Activated CD8-positive, alpha-beta memory T cell treated with anti-CD3 and anti-CD28 coated beads, Interleukin-2, amount 10 ng/mL, durations not matched to agents 7 days and 5 days (primary cell): Measurements from ENCODE around the gene PIGM. TPM values are rescaled to one million over a fixed set of nuclear protein-coding genes. Genes with fewer than 3 reads are reported as not detected.

ENCODE experiments used
- ATAC-seq: fragments of 150-1000 bp; cut with Tn5 transposase; one replicate; pipeline ENCODE4 v1.10.0; 2021; ENCODE audit warnings: moderate library complexity
- CTCF ChIA-PET: fragments of 350-600 bp; sonication (Branson Sonifier 250); formaldehyde crosslinking; loops from one replicate; lab custom pipeline; 2021; ENCODE audit warnings: antibody characterized with exemption; lab: Charles Lee
- DNase-seq: peaks from one replicate; pipeline ENCODE4 v3.0.0-alpha.2; 2020
- H3K27ac Mint-ChIP-seq: one replicate; pipeline ENCODE4 v1.8.0; 2021; ENCODE audit warnings: mild to moderate bottlenecking, mixed read lengths
- H3K27me3 Mint-ChIP-seq: one replicate; pipeline ENCODE4 v1.8.0; 2021; ENCODE audit warnings: mixed read lengths
- H3K36me3 Mint-ChIP-seq: one replicate; pipeline ENCODE4 v1.8.0; 2021; ENCODE audit warnings: mild to moderate bottlenecking, mixed read lengths
- H3K4me1 Mint-ChIP-seq: one replicate; pipeline ENCODE4 v1.8.0; 2021; ENCODE audit warnings: mixed read lengths
- H3K4me3 Mint-ChIP-seq: one replicate; pipeline ENCODE4 v1.8.0; 2021; ENCODE audit warnings: mild to moderate bottlenecking, moderate library complexity, mixed read lengths
- H3K9me3 Mint-ChIP-seq: one replicate; pipeline ENCODE4 v1.8.0; 2022; ENCODE audit warnings: low read depth, mixed read lengths
- total RNA-seq, 2 experiments: library from RNA; stranded (reverse); gene quantifications; one replicate each; pipeline ENCODE4 v1.2.3, GENCODE V29; 2021

The PIGM gene
- total RNA-seq, 2 experiments from 2014 or later: 5.3 to 5.9 TPM

DNA sequence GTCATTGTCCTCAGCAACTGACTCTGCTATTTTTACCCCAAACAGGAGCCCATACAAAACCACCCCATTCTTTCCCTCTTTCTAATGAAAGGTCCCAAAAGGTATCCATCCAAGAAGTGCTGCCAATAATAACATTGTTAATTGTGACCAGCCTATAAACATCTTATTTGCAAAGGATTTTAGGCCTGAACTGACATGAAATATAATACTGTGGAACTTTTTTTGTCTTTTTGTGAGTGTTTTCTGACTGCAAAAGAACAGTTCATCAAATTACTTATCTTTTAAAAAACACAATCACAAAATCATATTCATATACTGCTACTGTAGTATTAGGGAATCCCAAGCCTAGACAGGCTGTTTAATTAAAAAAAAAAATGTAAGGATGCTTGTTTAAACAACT, 3.4 kb downstream of the PIGM start:
- no peaks in the 10 kb centered on the region for H3K27me3 Mint-ChIP-seq

DNA sequence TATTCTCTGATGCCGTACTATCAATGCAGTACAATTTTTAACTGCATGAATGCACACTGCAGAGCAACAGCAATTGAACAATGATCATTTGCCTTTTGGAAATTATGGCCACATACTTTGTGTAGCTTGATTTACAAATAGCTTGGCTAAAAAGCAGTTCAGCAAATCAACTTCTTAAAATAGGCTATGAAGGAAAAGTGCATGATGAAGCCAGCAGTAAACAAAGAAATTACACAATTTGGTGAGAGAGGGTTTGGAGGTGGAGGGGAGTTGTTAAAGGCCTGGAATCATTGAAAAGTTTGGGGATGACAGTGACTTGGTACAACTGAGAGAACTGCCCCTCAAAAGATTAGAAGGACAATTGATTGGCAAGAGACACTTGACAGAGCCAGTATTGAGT, 6.5 kb downstream of the PIGM start:
- H3K4me1 Mint-ChIP-seq: peaks cover 20% of the 10 kb centered on the region
- CTCF ChIA-PET: interaction anchor here (0.7 to 2.4 kb wide), 2 partner anchors 18 to 53 kb away, joined by 5 to 8 read pairs; no protein-coding TSS in a partner anchor
- peaks cover 3% of the 10 kb centered on the region for H3K36me3 Mint-ChIP-seq
- no peak overlapping the region for H3K27ac Mint-ChIP-seq
- DNase-seq (no peak), ATAC-seq (no peak)
- H3K4me3 Mint-ChIP-seq: no peak overlapping the region
- H3K27me3 Mint-ChIP-seq: no peaks in the 10 kb centered on the region
- H3K9me3 Mint-ChIP-seq: no peaks in the 10 kb centered on the region

More for the DNA sequence above, 3.4 kb downstream of the PIGM start:
- ATAC-seq (no peak), DNase-seq (no peak)
- peaks cover 3% of the 10 kb centered on the region for H3K36me3 Mint-ChIP-seq
- no peak overlapping the region for H3K27ac Mint-ChIP-seq
- peaks cover 27% of the 10 kb centered on the region for H3K4me1 Mint-ChIP-seq
- no peaks in the 10 kb centered on the region for H3K9me3 Mint-ChIP-seq
- CTCF ChIA-PET: interaction anchor here (1.1 kb wide), 1 partner anchor 58 kb away, joined by 3 read pairs; no protein-coding TSS in a partner anchor
- no peak overlapping the region for H3K4me3 Mint-ChIP-seq

DNA sequence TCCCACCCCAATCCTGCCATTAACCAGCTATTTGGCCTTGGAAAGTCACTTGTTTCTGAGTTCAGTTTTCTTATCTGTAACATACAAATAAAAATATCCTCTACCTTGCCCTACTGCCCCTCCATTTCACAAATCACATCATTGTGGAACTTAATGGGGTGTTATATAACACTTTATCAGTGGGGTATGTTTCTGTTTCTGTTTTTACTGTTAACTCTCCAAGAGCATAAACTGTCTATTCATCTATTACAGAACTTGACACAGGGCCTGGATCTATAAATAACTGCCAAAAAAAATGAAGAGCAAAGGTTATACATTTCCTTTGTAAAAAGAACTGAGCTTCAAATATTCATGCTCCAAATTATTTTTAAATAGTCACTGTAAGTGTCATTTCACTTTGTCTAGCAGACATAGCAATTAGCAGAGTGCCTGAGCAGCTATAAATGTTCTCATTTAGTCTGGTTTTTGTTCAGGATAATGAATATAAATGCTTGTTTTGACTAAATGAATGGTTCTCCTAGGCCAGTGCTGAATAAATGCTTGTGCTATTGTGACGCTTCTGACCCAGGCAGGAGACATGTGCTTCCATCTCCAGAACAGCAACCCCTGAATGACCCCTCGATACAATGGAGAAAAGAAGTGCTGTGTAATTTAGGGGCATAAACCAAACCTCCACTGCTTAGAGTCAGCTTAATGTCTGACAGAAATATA, 7.4 kb downstream of the PIGM start:
- CTCF ChIA-PET: interaction anchor here (1.0 to 10.2 kb wide), 3 partner anchors 17 to 54 kb away, joined by 3 to 111 read pairs (median 8); no protein-coding TSS in a partner anchor
- Mint-ChIP-seq H3K4me3 (no peak overlapping the region), H3K9me3 (no peaks in the 10 kb centered on the region), H3K27me3 (no peaks in the 10 kb centered on the region), H3K4me1 (peaks cover 23% of the 10 kb centered on the region), H3K36me3 (peaks cover 3% of the 10 kb centered on the region), H3K27ac (no peak overlapping the region)
- no peak for DNase-seq
- ATAC-seq: no peak

DNA sequence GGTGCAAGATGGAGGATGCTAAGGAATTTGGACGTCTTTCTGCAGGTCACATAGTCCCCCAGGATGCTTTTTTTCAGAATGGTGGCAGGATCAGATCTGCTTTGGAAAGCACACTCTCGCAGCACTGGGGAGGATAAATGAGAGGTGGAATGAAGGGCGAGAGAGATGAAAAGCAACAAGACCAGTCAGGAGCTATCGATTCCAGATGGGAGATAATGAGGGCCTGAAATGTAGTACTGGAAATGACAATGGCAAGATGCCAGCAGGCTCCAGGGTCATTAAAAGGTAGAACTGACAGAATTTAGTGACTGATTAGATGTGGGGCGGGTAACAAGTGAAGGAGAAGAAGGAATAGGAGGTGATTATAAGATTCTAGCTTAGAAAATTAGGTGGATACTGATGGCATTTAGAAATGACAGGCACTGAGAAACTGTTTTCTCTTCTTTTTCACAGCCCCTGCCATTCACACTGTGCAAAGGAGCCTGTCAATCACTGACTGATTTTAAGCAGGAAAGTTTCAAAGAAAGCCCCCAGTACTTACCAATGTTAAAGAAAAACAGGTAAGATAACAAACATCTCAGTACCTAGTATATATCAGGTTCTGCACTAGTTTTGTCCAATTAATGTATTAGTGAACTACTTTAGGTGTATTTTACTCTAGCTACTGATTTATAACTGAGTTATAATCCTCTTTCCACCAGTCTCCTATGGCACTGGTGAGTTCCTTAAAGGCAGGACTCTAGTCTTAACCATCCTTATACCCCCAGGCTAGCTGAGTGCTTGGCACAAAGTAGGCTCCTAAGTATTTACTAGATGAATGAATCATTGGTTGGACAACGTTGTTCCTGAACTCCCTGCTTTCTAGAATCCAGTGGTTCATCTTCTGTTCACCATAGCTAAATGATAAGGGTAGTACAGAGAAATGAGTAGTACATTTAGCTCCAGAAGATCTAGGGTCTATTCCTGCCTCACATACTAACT, 9.2 kb downstream of the PIGM start:
- CTCF ChIA-PET: interaction anchor here (0.8 to 10.2 kb wide), 4 partner anchors 15 to 56 kb away, joined by 3 to 111 read pairs (median 6); no protein-coding TSS in a partner anchor
- Mint-ChIP-seq H3K4me3 (no peak overlapping the region), H3K27ac (no peak overlapping the region), H3K36me3 (peaks cover 3% of the 10 kb centered on the region), H3K27me3 (no peaks in the 10 kb centered on the region), H3K4me1 (peaks cover 28% of the 10 kb centered on the region), H3K9me3 (no peaks in the 10 kb centered on the region)
- no peak for ATAC-seq
- no peak for DNase-seq

DNA sequence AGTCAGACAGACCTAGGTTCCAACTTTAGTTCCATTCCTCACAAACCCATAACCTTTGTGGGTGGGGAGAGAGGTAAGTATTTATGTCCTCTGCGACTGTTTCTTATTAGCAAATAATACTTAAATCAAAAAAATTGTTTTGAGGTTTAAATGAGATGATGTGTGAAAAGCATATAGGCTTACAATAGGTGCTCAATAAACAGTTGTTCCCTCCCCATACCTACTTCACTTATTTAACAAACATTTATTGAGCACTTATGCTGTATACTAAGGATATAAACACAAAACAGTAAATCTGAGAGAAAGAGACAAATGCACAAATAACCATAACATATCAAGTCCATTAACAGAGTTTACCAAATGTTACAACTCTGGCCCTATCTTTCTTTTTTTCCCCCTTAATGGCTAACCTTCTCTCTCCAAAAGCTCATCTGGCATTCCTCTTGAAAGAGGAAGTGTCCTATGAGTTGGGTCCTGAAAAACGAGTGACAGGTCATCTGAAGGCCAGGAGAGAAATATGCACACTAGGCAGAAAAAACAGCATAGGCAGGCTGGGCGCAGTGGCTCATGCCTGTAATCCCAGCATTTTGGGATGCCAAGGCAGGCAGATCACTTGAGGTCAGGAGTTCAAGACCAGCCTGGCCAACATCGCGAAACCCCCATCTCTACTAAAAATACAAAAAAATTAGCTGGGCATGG, 10.3 kb downstream of the PIGM start:
- DNase-seq (no peak), ATAC-seq (no peak)
- CTCF ChIA-PET: interaction anchor here (10.2 kb wide), 1 partner anchor 14 kb away, joined by 111 read pairs; no protein-coding TSS in a partner anchor
- Mint-ChIP-seq H3K4me1 (peaks cover 28% of the 10 kb centered on the region), H3K27ac (no peak overlapping the region), H3K36me3 (no peaks in the 10 kb centered on the region), H3K4me3 (no peak overlapping the region), H3K27me3 (no peaks in the 10 kb centered on the region), H3K9me3 (no peaks in the 10 kb centered on the region)

- Mint-ChIP-seq H3K4me1 (peaks cover 28% of the 10 kb centered on the region), H3K9me3 (no peaks in the 10 kb centered on the region), H3K27ac (no peak overlapping the region), H3K36me3 (no peaks in the 10 kb centered on the region), H3K27me3 (no peaks in the 10 kb centered on the region), H3K4me3 (no peak overlapping the region)
- CTCF ChIA-PET: interaction anchor here (1.2 to 10.2 kb wide), 3 partner anchors 11 to 58 kb away, joined by 3 to 111 read pairs (median 4); no protein-coding TSS in a partner anchor
- DNase-seq (no peak), ATAC-seq (no peak)
These were observed 11.6 kb downstream of the PIGM start for GRCh38 chr1:160020196-160020595.

DNA sequence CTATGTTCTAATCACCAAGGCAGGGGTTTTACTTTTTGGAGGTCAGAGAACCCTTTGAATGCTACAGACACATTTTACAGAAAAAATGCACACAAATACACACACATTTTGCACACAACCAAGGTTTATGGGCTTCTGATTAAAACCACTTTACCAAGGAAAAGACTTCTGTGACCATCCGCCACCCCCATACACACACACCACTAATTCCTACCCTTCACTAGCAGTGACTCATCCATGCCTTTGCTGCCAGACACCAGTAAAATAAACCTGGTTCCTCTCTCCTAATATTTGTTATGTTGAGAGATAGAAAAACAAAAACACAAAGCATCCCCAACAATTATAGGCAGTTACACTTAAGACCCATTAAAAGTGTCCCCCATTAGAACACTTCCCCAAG, 12.9 kb downstream of the PIGM start:
- peaks cover 28% of the 10 kb centered on the region for H3K4me1 Mint-ChIP-seq
- ATAC-seq: peak; percentile 45
- no peaks in the 10 kb centered on the region for H3K27me3 Mint-ChIP-seq
- no peak overlapping the region for H3K4me3 Mint-ChIP-seq
- CTCF ChIA-PET: interaction anchor here (1.1 to 10.2 kb wide), 4 partner anchors 11 to 93 kb away, joined by 3 to 111 read pairs (median 3); no protein-coding TSS in a partner anchor
- peak overlapping the region; percentile 14 for H3K27ac Mint-ChIP-seq
- DNase-seq: no peak
- H3K9me3 Mint-ChIP-seq: no peaks in the 10 kb centered on the region
- no peaks in the 10 kb centered on the region for H3K36me3 Mint-ChIP-seq

- H3K9me3 Mint-ChIP-seq: no peaks in the 10 kb centered on the region
- ATAC-seq (no peak), DNase-seq (no peak)
- H3K4me1 Mint-ChIP-seq: peaks cover 28% of the 10 kb centered on the region
- H3K27ac Mint-ChIP-seq: no peak overlapping the region
- no peaks in the 10 kb centered on the region for H3K27me3 Mint-ChIP-seq
- CTCF ChIA-PET: interaction anchor here (1.1 to 10.2 kb wide), 3 partner anchors 11 to 92 kb away, joined by 3 to 111 read pairs (median 3); no protein-coding TSS in a partner anchor
- H3K4me3 Mint-ChIP-seq: no peak overlapping the region
- H3K36me3 Mint-ChIP-seq: no peaks in the 10 kb centered on the region
These were observed 13.4 kb downstream of the PIGM start for GRCh38 chr1:160018347-160018746.

GRCh38 chr1:160017592-160017991, 14.2 kb downstream of the PIGM start:
- CTCF ChIA-PET: interaction anchor here (1.2 to 10.2 kb wide), 3 partner anchors 10 to 126 kb away, joined by 3 to 111 read pairs (median 11); no protein-coding TSS in a partner anchor
- no peak for ATAC-seq
- H3K9me3 Mint-ChIP-seq: no peaks in the 10 kb centered on the region
- peaks cover 28% of the 10 kb centered on the region for H3K4me1 Mint-ChIP-seq
- H3K27me3 Mint-ChIP-seq: no peaks in the 10 kb centered on the region
- H3K4me3 Mint-ChIP-seq: no peak overlapping the region
- DNase-seq: no peak
- H3K36me3 Mint-ChIP-seq: no peaks in the 10 kb centered on the region
- H3K27ac Mint-ChIP-seq: no peak overlapping the region

DNA sequence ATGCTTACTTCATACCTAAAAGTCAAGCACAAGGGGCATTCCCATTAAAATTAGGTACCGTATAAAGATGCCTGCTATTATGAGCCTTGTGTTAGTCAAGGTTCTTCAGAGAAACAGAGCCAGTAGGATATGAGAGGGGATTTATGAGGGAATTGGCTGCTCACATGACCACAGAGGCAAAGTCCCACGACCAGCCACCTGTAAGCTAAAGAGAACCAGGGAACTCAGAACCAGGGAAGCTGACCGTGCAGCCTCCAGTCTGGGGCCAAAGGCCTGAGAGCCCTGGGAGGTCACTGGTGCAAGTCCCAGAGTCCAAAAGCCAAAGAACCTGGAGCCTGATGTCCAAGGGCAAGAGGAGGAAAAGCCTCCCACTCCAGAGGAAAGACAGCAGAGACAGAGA, 20.0 kb downstream of the PIGM start:
- peaks cover 26% of the 10 kb centered on the region for H3K27me3 Mint-ChIP-seq
- H3K4me3 Mint-ChIP-seq: no peak overlapping the region
- no peaks in the 10 kb centered on the region for H3K4me1 Mint-ChIP-seq
- ATAC-seq (no peak), DNase-seq (no peak)
- CTCF ChIA-PET: no interaction called here
- H3K9me3 Mint-ChIP-seq: no peaks in the 10 kb centered on the region
- H3K36me3 Mint-ChIP-seq: no peaks in the 10 kb centered on the region
- no peak overlapping the region for H3K27ac Mint-ChIP-seq

DNA sequence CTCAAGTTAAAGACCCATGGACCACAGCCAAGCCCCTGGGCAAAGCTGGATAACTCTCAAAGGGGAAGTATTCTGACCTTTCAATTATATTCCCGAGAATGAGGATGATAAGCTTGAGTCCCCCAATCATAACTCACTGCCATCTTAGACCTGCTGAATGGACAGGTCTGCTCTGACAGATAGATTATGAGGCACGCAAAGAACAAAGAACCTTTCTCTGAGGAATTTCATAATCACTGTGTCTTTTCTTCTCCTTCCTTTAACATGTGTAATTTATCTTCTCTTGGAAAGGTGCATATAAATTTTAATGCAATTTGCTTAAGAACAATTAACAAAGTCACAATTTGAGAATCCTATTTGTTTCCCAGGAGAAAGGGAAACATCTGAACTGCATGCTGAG, 22.0 kb downstream of the PIGM start:
- no peaks in the 10 kb centered on the region for H3K36me3 Mint-ChIP-seq
- no peaks in the 10 kb centered on the region for H3K9me3 Mint-ChIP-seq
- no peak overlapping the region for H3K27ac Mint-ChIP-seq
- no peaks in the 10 kb centered on the region for H3K4me1 Mint-ChIP-seq
- DNase-seq (no peak), ATAC-seq (no peak)
- CTCF ChIA-PET: interaction anchor here (1.1 to 11.2 kb wide), 9 partner anchors 10 to 210 kb away, joined by 3 to 228 read pairs (median 21); partner anchors contain the start of genes PIGM and TAGLN2
- peaks cover 26% of the 10 kb centered on the region for H3K27me3 Mint-ChIP-seq
- H3K4me3 Mint-ChIP-seq: no peak overlapping the region

- Mint-ChIP-seq H3K9me3 (no peaks in the 10 kb centered on the region), H3K4me3 (no peak overlapping the region), H3K36me3 (no peaks in the 10 kb centered on the region), H3K4me1 (no peaks in the 10 kb centered on the region), H3K27me3 (peaks cover 26% of the 10 kb centered on the region), H3K27ac (no peak overlapping the region)
- no peak for ATAC-seq
- CTCF ChIA-PET: interaction anchor here (1.1 to 11.2 kb wide), 9 partner anchors 11 to 210 kb away, joined by 4 to 228 read pairs (median 44); partner anchors contain the start of genes PIGM and TAGLN2
- DNase-seq: no peak
These were observed 22.7 kb downstream of the PIGM start for GRCh38 chr1:160009081-160009480.
